ENCODE measurements around the gene ADD1. TPM values are rescaled to one million over a fixed set of nuclear protein-coding genes. Genes with fewer than 3 reads are reported as not detected.

The ADD1 gene
- total RNA-seq, 2 experiments from 2014 or later = 252 to 255 TPM

GRCh38 chr4:2893772-2894171, 50.1 kb downstream of the ADD1 start:
- no peak for DNase-seq
- Mint-ChIP-seq H3K36me3 (ENCODE audit: low read depth) (peaks cover 37% of the 10 kb centered on the region), H3K27ac (no peak overlapping the region), H3K27me3 (ENCODE audit: low read depth) (no peaks in the 10 kb centered on the region), H3K9me3 (ENCODE audit: insufficient read depth) (no peaks in the 10 kb centered on the region), H3K4me3 (no peak overlapping the region), H3K4me1 (ENCODE audit: low read depth) (no peaks in the 10 kb centered on the region)
- ATAC-seq = no peak
- CTCF ChIA-PET = interaction anchor here (1.5 kb wide), 1 partner anchor 130 kb away, joined by 4 read pairs; no protein-coding TSS in a partner anchor
- POLR2A ChIA-PET = interaction anchor here (0.6 to 0.7 kb wide), 2 partner anchors 14 to 15 kb away, joined by 3 to 4 read pairs; no protein-coding TSS in a partner anchor

DNA sequence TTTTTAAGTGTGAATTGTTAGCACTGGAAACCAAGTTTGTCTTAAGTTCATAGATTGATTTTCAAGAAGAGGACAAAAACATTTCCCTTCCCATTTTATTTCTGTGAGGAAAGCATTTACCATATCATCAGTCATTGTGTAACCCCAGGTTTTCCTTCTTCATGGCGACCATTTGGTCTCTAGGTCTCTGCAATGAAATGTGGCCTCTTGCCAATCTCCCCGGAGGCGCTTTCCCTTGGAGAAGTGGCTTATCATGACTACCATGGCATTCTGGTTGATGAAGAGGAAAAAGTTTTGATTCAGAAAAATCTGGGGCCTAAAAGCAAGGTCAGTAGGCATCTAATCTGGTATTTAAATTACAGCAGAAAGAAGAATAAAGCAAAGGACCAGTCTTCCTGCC, 54.4 kb downstream of the ADD1 start:
- Mint-ChIP-seq H3K27ac (no peak overlapping the region), H3K4me3 (no peak overlapping the region), H3K36me3 (ENCODE audit: low read depth) (peaks cover 57% of the 10 kb centered on the region), H3K9me3 (ENCODE audit: insufficient read depth) (no peaks in the 10 kb centered on the region), H3K27me3 (ENCODE audit: low read depth) (no peaks in the 10 kb centered on the region), H3K4me1 (ENCODE audit: low read depth) (no peaks in the 10 kb centered on the region)
- ChIA-PET CTCF (no interaction called here), POLR2A (no interaction called here)
- no peak for DNase-seq
- no peak for ATAC-seq

GRCh38 chr4:2900741-2901140, 57.1 kb downstream of the ADD1 start:
- no peaks in the 10 kb centered on the region for H3K9me3 Mint-ChIP-seq (ENCODE audit: insufficient read depth)
- ChIA-PET POLR2A (no interaction called here), CTCF (no interaction called here)
- no peaks in the 10 kb centered on the region for H3K27me3 Mint-ChIP-seq (ENCODE audit: low read depth)
- peaks cover 5% of the 10 kb centered on the region for H3K4me1 Mint-ChIP-seq (ENCODE audit: low read depth)
- no peak for DNase-seq
- peaks cover 62% of the 10 kb centered on the region for H3K36me3 Mint-ChIP-seq (ENCODE audit: low read depth)
- ATAC-seq = no peak
- no peak overlapping the region for H3K4me3 Mint-ChIP-seq
- peak overlapping the region; percentile 60 for H3K27ac Mint-ChIP-seq

GRCh38 chr4:2901186-2901585, 57.5 kb downstream of the ADD1 start:
- POLR2A ChIA-PET = no interaction called here
- H3K9me3 Mint-ChIP-seq (ENCODE audit: insufficient read depth) = no peaks in the 10 kb centered on the region
- CTCF ChIA-PET = no interaction called here
- peaks cover 63% of the 10 kb centered on the region for H3K36me3 Mint-ChIP-seq (ENCODE audit: low read depth)
- ATAC-seq (no peak), DNase-seq (no peak)
- H3K27ac Mint-ChIP-seq = no peak overlapping the region
- peaks cover 9% of the 10 kb centered on the region for H3K4me1 Mint-ChIP-seq (ENCODE audit: low read depth)
- H3K27me3 Mint-ChIP-seq (ENCODE audit: low read depth) = no peaks in the 10 kb centered on the region
- no peak overlapping the region for H3K4me3 Mint-ChIP-seq

DNA sequence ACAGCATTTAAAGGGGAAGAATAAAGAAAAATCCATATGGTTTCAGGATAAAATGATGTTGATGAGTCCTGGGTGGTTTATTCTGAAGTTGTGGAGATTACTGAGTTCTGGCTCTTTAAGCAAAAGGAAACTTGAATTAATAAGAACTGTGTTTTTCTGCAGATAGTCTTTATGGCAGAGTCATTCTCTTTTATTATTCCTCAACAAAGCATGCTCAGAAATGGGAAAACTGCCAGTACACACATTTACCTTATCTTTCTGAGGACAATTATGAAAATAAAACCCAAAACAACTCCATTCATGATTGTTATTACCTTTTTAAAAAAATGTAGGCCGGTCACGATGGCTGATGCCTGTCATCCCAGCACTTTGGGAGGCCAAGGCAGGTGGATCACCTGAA, 58.5 kb downstream of the ADD1 start:
- ATAC-seq (no peak), DNase-seq (no peak)
- Mint-ChIP-seq H3K4me1 (ENCODE audit: low read depth) (peaks cover 17% of the 10 kb centered on the region), H3K9me3 (ENCODE audit: insufficient read depth) (no peaks in the 10 kb centered on the region), H3K27me3 (ENCODE audit: low read depth) (no peaks in the 10 kb centered on the region), H3K27ac (no peak overlapping the region), H3K4me3 (no peak overlapping the region), H3K36me3 (ENCODE audit: low read depth) (peaks cover 64% of the 10 kb centered on the region)
- ChIA-PET CTCF (no interaction called here), POLR2A (no interaction called here)

- Mint-ChIP-seq H3K27ac (peak overlapping the region; percentile 55), H3K9me3 (ENCODE audit: insufficient read depth) (no peaks in the 10 kb centered on the region), H3K27me3 (ENCODE audit: low read depth) (no peaks in the 10 kb centered on the region), H3K4me1 (ENCODE audit: low read depth) (peaks cover 22% of the 10 kb centered on the region), H3K4me3 (no peak overlapping the region), H3K36me3 (ENCODE audit: low read depth) (peaks cover 74% of the 10 kb centered on the region)
- POLR2A ChIA-PET = interaction anchor here (0.8 kb wide), 1 partner anchor 30 kb away, joined by 3 read pairs; no protein-coding TSS in a partner anchor
- CTCF ChIA-PET = interaction anchor here (1.3 kb wide), 1 partner anchor 143 kb away, joined by 3 read pairs; no protein-coding TSS in a partner anchor
- ATAC-seq (no peak), DNase-seq (no peak)
Observed at GRCh38 chr4:2905544-2905943, 61.9 kb downstream of the ADD1 start.

- DNase-seq (no peak), ATAC-seq (peak; percentile 46)
- Mint-ChIP-seq H3K9me3 (ENCODE audit: insufficient read depth) (no peaks in the 10 kb centered on the region), H3K27ac (peak overlapping the region; percentile 62), H3K4me3 (peak overlapping the region; percentile 34), H3K36me3 (ENCODE audit: low read depth) (peaks cover 72% of the 10 kb centered on the region), H3K27me3 (ENCODE audit: low read depth) (no peaks in the 10 kb centered on the region), H3K4me1 (ENCODE audit: low read depth) (peaks cover 22% of the 10 kb centered on the region)
- CTCF ChIA-PET = interaction anchor here (0.9 kb wide), 1 partner anchor 143 kb away, joined by 3 read pairs; no protein-coding TSS in a partner anchor
- POLR2A ChIA-PET = no interaction called here
Observed at GRCh38 chr4:2906218-2906617, 62.6 kb downstream of the ADD1 start.

DNA sequence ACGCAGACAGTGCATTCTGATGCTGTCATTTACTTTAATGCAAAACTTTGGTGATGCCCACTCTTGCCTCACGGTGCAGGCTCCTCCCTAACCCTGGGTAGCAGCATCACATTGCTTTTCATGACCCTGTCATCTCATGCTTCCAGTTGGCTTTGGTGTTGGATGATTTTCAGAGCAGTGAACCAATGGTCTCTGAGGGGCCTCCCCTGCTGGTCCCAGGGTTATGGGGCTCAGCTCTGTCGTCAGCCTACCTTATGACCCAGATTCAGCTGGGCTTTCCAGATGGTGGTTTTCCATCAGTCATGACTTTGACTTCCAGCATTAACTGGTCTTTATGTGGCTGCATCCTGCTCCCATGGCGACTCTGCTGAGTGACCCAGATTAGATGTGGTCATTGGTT, 63.6 kb downstream of the ADD1 start:
- Mint-ChIP-seq H3K9me3 (ENCODE audit: insufficient read depth) (no peaks in the 10 kb centered on the region), H3K27me3 (ENCODE audit: low read depth) (no peaks in the 10 kb centered on the region), H3K4me3 (no peak overlapping the region), H3K36me3 (ENCODE audit: low read depth) (peaks cover 72% of the 10 kb centered on the region), H3K27ac (peak overlapping the region; percentile 34), H3K4me1 (ENCODE audit: low read depth) (peaks cover 22% of the 10 kb centered on the region)
- ATAC-seq (no peak), DNase-seq (no peak)
- ChIA-PET POLR2A (no interaction called here), CTCF (interaction anchor here (0.7 kb wide), 1 partner anchor 47 kb away, joined by 3 read pairs; no protein-coding TSS in a partner anchor)

DNA sequence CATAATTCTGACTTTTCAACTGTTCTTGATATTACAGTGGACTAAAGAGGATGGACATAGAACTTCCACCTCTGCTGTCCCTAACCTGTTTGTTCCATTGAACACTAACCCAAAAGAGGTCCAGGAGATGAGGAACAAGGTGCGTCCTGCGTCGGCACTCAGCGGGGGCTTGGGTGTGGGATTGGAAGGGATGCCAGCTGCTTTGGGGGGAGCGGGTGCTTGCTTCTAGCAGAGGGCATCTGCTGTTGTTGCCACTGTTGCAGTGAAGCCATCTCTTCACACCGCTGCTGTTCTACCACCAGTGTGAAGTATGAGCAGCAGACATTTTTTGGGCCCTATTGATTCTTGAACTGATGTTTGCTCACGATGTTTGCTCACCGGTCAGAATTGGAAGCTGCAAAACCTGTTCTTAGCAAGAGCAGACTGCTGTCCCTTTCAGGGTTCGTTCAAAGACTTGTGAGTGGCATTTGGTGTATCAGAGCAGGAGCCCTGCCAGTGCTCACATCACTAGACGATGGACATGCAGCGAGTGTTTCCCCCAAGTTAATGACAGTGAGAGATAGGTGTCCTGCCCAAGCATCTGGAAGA, 64.2 kb downstream of the ADD1 start:
- ChIA-PET CTCF (no interaction called here), POLR2A (interaction anchor here (0.8 kb wide), 1 partner anchor 8 kb away, joined by 3 read pairs; no protein-coding TSS in a partner anchor)
- Mint-ChIP-seq H3K9me3 (ENCODE audit: insufficient read depth) (no peaks in the 10 kb centered on the region), H3K27me3 (ENCODE audit: low read depth) (no peaks in the 10 kb centered on the region), H3K4me3 (no peak overlapping the region), H3K36me3 (ENCODE audit: low read depth) (peaks cover 72% of the 10 kb centered on the region), H3K4me1 (ENCODE audit: low read depth) (peaks cover 22% of the 10 kb centered on the region), H3K27ac (no peak overlapping the region)
- DNase-seq (no peak), ATAC-seq (no peak)

DNA sequence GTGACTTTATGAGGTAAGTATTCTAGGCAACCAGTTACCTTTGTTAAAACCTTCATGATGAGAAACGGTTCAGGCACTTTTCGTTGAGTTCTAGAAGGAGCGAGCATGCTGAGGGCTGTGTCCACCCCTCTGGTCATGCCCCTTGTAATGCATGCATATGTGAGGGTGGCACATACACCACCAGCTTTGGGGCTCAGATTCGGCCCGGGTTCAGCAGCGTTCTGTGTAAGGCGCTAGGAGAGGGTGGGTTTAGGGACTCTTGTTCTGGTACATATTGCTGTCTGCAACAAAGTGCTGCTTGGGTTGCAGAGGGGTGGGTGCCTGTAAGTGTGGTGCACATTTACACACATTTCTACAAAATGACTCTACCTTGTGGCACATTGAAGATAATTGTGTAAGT, 65.0 kb downstream of the ADD1 start:
- H3K4me3 Mint-ChIP-seq = no peak overlapping the region
- POLR2A ChIA-PET = no interaction called here
- CTCF ChIA-PET = no interaction called here
- H3K27ac Mint-ChIP-seq = no peak overlapping the region
- peaks cover 28% of the 10 kb centered on the region for H3K4me1 Mint-ChIP-seq (ENCODE audit: low read depth)
- no peaks in the 10 kb centered on the region for H3K27me3 Mint-ChIP-seq (ENCODE audit: low read depth)
- no peak for DNase-seq
- peaks cover 71% of the 10 kb centered on the region for H3K36me3 Mint-ChIP-seq (ENCODE audit: low read depth)
- ATAC-seq = no peak
- H3K9me3 Mint-ChIP-seq (ENCODE audit: insufficient read depth) = no peaks in the 10 kb centered on the region

- Mint-ChIP-seq H3K9me3 (ENCODE audit: insufficient read depth) (no peaks in the 10 kb centered on the region), H3K27me3 (ENCODE audit: low read depth) (no peaks in the 10 kb centered on the region), H3K27ac (no peak overlapping the region), H3K4me1 (ENCODE audit: low read depth) (peaks cover 34% of the 10 kb centered on the region), H3K36me3 (ENCODE audit: low read depth) (peaks cover 72% of the 10 kb centered on the region), H3K4me3 (no peak overlapping the region)
- CTCF ChIA-PET = no interaction called here
- POLR2A ChIA-PET = interaction anchor here (0.5 kb wide), 1 partner anchor 60 kb away, joined by 3 read pairs; no protein-coding TSS in a partner anchor
- ATAC-seq (no peak), DNase-seq (no peak)
Observed at GRCh38 chr4:2909583-2909982, 65.9 kb downstream of the ADD1 start.

DNA sequence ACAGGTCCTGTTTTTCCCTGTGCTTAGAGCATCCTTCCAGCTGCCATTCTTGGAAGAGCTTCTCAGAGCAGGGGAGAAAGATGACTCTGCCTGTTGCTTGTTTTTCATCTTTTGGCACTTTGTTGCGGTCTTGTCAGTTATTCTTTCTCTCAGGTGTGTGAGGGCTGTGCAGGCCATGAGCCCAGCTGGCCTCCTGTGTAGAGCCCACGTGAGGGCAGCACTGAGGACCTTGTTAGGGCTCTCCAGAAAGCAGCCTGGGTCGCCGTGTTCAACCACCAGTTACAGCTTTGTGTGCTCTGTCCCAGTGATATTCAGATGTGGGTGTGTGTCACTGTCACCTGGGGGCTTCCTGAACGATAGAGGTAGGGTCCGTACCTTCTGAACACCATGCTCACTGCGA, 66.8 kb downstream of the ADD1 start:
- Mint-ChIP-seq H3K9me3 (ENCODE audit: insufficient read depth) (no peaks in the 10 kb centered on the region), H3K27me3 (ENCODE audit: low read depth) (no peaks in the 10 kb centered on the region), H3K27ac (no peak overlapping the region), H3K4me3 (no peak overlapping the region), H3K36me3 (ENCODE audit: low read depth) (peaks cover 74% of the 10 kb centered on the region), H3K4me1 (ENCODE audit: low read depth) (peaks cover 41% of the 10 kb centered on the region)
- ChIA-PET CTCF (no interaction called here), POLR2A (interaction anchor here (0.6 kb wide), 1 partner anchor 206 kb away, joined by 3 read pairs; no protein-coding TSS in a partner anchor)
- DNase-seq (no peak), ATAC-seq (no peak)

- DNase-seq (no peak), ATAC-seq (no peak)
- CTCF ChIA-PET = no interaction called here
- no peak overlapping the region for H3K4me3 Mint-ChIP-seq
- no peaks in the 10 kb centered on the region for H3K9me3 Mint-ChIP-seq (ENCODE audit: insufficient read depth)
- POLR2A ChIA-PET = no interaction called here
- no peaks in the 10 kb centered on the region for H3K27me3 Mint-ChIP-seq (ENCODE audit: low read depth)
- H3K36me3 Mint-ChIP-seq (ENCODE audit: low read depth) = peaks cover 71% of the 10 kb centered on the region
- H3K4me1 Mint-ChIP-seq (ENCODE audit: low read depth) = peaks cover 26% of the 10 kb centered on the region
- no peak overlapping the region for H3K27ac Mint-ChIP-seq
Observed at GRCh38 chr4:2911868-2912267, 68.2 kb downstream of the ADD1 start.
